Epidermal melanocyte (primary cell): ENCODE results near the gene STAT1.
"Not testable (repeated sequence)": the region's sequence is repeated elsewhere in the genome, so short reads cannot be mapped to it uniquely, and the experiment has no call there.

Source experiments
- DNase-seq: peaks from one replicate; pipeline ENCODE4 v3.0.0; 2011; ENCODE audit warnings: low spot score; ENCODE audit not compliant: insufficient read length

The STAT1 gene

DNA sequence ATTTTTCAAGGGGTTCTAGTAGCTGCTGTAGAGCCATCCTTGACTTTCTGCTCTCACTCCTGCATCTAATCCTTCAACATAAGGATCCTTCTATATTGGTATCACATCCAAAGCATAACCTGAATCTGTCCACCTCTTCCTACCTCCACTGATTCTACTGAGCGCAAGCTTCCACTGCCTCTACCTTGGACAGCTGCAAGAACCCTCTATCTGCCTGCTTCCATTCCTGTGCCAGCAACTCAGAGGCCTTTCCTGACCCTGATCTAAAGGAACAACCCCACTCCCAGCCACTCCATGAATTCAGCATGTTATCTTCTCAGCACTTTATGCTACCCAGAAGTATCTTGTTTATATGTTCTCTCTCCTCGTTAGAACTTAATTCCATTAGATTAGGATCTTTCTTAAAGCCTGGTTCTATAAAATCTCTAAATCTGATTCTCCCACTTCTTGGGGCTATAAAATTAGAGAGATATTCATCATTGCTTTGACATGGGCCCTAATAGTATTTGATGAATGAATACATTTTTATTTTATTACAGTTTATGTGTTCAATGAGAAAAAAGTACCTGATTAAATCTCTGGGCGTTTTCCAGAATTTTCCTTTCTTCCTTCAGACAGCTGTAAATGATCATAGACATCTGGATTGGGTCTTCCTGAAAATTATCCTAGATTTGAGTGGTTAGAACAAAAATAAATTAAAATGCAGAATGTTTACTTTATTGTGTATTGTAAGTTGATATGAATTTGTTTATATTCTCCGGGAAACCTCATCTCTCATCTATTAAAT, 6.8 kb downstream of the STAT1 start:
- no peak for DNase-seq

DNA sequence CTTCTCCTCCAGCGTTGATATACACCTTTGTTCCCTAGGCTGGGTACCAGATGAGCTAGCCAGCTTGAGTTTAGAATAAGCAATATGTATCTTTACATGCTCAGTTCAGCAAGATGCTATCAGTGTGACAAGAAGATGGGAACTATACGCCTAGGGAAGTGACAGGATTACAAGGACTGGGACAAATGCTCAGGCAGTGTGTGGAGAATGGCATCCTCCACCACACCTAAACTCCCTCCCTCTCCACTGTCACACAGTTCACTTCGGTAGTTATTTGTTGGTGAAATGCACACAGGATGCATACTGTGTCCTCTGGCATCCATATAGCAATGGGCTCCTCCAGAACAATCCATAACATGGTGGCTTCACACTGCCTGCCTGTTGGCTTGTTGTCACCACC, 7.7 kb downstream of the STAT1 start:
- DNase-seq: no peak

DNA sequence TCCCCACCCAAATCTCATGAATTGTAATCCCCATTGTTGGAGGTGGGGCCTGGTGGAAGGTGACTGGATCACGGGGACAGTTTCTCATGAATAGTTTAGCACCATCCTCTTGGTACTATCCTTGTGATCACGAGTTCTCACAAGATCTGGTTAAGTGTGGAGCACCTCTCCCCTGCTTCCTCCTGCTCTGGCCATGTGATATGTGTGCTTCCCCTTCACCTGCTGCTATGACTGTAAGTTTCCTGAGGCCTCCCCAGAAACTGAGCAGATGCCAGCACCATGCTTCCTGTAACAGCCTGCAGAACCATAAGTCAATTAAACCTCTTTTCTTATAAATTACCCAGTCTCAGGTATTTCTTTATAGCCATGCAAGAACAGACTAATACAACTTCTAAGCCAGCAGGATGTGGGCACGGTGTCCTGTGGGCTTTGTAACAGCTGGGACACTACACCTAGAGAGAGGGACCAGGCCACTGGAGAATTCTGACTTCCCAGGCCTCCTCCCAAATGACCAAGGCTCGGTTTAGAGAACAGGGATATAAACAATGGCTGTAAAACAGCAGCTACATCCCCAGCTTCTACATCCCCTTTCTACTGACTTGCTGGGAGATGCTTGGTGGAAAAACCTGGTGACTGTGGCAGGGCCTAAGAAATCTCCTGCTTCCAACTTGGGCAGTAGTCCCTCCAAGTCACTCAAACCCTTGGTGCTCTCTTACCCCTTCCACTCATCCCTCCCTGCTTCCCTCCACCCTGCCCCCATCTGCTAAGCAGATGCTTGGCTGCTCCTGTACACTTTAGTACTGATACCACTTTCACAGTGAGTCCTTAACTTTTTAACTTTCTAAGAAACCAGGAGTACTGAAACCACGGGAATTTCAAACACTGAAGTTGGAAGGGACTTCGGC, 10.3 kb downstream of the STAT1 start:
- DNase-seq: no peak

DNA sequence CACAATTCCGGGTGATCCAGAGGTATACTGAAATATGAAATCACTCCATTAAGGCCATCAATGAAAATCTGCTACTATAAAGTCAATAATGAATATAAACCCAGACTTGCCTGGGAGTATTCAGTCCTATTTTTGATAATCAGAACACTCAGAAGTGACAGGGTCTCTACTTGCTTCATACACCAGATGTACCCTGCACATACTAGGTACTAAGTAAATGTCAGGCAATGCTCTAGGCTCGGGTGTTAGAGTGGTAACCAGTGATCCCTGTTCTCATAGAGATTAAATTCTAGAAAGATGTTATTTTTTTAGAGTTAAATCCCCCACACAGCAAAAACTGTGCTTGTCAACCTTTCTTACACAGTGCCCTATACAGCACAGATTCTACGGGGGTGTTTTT, 12.3 kb downstream of the STAT1 start:
- no peak for DNase-seq

DNA sequence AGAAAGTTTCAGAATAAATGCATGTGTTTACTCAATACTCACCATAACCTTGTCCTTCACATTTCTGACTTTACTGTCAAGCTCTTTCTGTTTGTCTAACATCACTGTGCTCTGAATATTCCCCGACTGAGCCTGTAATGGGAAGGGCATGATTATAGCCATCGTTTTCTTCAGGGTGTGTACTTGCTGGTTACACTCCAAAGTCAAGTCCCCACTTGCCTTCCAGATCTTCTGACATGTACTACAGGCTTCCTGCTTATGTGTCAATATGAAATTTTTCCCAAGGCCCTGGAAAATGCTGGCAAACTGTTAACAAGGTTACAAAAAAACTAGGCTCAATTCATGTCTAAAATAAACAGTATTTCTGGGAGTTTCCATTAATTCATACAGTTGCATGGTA, 12.9 kb downstream of the STAT1 start:
- no peak for DNase-seq

DNA sequence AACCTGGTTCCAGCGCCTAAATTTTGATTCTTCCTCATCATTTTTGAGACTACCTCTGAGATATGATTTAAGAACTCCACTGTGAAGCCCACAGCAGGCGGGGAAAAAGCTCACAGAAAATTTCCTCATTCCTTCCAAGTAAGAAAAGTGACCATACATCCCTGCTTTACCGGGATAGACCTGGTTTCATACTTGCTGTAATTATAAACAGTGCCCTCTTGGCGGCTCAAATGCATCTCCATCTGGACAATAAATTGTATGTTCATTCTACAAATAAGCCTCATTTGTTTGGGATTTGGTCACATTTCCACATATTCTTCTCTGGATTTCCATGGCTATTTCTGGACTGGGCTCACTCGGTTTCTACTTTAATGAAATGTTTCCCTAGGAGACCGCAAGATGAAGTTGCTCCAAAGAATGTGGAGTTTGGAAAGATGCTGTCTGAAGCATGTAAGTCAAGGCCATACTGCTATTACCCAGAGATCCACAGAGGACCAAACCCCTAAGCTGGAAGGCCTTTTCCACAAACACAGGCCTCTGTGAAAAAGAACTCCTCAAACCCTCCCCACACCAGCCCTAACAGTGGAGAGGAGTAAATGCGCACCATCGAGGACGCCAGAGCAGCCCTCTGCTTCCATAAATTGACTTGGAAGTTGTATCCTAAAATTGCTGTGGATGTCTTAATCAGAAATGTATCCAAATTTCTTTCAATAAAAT, 13.9 kb downstream of the STAT1 start:
- no peak for DNase-seq

DNA sequence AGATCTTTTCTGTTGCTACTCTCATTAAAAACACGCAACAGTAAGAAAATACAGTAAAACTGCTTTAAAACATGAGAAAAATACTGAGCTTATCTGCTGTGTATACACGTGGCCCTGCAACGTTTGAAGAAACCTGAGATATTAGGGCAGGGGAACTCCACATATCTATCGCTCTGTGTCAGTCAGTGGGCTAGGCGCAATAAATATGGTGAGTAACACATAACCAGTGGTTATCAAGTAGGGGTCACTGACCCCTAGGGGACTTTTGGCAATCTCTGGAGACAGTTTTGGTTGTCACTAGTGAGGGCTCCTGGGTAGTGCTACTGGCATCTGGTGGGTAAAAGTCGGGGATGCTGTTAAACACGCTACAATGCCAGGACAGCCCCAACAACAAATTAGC, 14.9 kb downstream of the STAT1 start:
- no peak for DNase-seq

DNA sequence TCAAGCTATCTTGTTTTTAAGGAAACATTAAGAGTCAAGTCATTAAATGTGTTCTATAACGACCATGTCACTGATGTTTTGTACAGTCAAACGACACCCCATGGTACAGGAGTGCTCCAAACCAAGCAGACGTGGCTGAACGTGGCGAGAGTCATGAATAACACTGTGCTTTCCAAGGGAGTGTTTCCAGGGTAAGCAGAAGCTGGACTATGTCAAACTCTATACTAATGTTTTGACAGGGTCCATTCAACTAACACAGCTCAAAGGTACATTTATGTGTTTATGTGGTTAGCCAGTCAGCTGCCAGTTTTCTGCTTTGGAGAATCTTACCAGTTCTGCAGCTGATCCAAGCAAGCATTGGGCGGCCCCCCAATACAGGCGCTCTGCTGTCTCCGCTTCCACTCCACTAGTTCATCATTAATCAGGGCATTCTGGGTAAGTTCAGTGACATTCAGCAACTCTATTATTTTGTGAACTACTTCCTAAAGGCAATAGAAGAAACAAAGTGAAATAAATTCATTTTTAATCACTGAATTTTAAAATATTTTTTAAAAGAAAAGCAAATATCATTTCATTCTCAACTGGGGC, 16.4 kb downstream of the STAT1 start:
- DNase-seq: no peak

DNA sequence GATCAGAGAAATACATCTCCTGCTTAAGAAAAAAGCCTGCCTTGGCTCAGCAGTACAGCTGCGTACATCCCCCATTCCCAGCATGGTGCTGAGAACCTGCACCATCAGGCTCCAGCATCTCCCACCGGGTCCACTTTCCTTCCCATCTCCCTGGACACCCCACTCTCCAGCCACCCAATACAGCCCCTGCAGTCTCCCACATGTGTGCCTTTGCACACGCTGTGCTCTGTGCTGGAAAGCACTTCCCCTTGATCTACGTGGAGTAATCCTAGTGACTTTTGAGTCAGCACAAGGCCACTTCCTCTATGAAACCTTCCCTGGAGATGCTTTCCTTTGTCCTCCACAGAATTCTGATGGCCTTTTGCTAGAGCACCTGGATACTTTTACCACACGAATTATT, 17.0 kb downstream of the STAT1 start:
- DNase-seq: no peak

DNA sequence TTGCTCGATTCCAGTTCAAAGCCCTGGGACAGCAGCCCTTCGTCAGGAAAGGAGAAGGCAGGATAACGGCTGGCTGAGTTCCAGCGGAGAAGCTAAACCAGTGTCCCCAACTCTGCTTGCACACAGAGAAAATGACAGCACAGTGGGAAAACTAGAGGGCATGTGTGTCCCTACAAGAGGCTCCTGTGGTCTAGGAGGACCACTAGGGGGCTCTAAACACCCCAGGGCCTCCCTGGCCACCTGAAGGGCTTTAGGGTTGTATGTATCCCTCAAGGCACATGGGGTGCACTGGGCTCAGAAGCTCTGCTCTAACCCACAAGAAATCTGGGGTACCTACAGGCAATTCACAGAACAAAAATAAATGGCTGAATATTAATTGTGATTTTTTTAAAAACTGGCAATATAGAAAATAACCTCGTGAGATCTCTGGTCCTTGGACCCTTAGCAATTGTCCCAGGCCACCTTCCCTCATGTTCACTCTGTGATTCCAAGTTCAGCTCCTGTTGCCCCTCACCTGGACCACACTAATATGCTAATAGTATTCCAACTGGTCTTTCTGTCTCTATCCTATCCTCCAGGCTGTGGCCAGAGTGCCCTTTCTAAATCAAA, 17.5 kb downstream of the STAT1 start:
- no peak for DNase-seq

DNA sequence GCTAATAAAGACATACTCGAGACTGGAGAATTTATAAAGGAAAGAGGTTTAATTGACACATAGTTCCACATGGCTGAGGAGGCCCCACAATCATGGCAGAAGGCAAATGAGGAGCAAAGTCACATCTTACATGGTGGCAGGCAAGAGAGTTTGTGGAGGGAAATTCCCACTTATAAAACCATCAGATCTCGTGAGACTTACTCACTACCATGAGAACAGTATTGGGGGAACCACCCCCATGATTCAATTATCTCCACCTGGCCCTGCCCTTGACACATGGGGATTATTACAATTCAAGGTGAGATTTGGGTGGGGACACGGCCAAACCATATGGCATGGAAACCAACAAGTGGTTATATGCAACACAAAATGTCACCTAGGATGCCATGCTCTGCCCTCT, 18.7 kb downstream of the STAT1 start:
- DNase-seq: not testable (repeated sequence)

DNA sequence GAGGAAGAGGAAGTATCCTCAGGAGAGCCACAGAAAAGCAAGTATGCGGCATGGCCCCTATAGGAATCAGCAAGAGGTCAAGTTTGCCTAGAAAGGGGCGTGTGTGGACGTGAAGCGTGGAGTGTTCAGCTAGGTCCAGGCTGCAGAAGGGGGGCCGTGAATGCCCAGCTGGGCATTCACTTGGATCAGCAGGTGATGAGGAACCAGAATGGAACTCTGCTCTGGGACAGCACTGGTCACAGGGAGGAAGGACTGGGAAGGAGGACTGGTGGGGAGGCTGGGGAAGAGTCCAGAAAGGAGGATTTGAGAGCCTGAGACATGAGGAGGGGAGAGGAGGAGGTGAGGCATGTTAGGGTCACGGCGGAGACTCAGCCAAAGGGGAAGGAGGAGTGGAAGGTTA, 19.8 kb downstream of the STAT1 start:
- DNase-seq: no peak

DNA sequence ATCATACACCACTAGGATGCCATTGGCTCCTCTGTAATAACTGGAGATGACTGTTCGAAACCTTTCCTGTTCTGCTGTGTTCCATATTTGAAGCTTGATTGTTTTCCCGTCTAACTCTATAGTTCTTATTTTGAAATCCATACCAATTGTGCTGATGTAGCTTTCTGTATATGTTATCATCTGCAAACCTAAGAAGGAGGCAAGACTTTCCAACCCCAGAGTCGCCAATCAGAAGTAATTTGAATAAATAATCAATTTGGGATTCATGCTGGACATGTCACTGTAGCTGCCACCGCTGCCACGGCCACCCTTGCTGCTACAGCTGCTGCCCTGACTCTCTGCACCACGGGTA, 20.7 kb downstream of the STAT1 start:
- no peak for DNase-seq

DNA sequence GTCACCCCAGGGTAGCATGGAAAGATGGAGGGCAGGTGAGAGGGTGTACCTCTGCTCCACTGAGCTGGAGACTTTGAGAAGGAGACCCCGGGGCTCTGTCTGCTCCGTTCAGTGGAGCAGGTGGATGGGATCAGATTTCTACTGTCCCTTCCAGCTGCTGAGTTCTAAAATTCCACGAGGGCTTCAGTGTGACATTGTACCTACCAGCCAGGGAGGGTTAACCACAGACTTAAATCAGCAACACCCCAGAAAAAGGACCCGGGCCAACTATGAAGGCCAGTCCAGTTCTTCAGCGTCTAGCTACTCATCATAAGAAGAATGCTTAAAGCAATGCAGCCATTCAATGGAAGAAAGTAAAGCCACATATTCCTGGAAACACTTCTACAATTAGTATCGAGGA, 23.8 kb downstream of the STAT1 start:
- DNase-seq: no peak

DNA sequence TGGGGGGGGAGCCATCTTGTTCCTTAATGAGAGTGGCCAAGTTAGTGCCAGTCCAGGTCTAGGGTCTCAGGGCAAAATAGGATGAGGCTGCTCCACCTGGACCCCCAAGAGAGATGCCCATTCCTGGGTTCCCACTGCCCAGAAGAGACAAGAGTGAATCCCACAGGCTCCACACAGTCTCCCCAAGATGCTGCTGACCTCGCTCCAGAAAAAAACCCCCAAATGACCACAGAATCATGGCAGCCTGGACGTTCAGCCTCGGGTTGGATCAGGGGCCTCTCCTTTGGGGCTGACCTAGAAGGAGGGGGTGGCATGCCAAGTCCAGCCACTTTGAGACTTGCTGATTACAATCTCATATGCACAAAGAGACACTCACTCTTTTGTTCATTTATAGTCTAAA, 25.1 kb downstream of the STAT1 start:
- no peak for DNase-seq

DNA sequence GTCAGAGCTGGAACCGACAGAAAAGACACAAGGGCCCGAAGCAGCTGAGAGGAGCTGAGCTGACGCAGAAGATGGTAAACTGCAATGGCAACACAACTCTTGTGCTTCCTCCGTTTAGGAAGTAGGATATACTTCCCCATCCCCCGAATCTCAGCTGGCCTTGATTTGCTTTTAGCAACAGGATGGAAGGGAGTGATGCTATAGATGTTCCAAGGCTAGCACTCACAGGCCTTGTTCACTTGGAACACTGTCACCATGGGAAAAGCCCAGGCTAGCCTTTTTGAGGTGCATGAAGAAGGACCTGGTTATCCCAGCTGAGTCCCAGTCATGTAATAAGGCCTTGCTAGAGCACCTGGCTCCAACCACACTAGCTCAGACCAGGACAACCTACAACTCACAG, 26.0 kb downstream of the STAT1 start:
- no peak for DNase-seq

DNA sequence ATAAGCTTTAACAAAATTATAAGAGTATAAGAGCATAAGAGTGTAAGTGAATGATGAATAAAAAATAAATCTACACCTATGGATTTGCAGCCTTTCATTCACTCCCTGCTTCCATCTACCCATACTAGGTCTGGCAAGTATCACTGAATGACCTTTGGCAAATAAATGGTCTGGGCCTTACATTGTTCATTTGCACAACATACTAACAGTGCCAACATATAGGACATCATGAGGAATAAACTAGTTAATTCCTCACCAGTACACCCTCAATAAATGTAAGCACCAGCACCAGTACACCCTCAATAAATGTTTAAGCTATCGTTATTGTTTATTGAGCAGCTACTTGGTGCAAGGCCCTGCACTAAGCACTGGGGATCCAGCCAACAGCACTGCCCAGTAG, 26.9 kb downstream of the STAT1 start:
- DNase-seq: no peak

DNA sequence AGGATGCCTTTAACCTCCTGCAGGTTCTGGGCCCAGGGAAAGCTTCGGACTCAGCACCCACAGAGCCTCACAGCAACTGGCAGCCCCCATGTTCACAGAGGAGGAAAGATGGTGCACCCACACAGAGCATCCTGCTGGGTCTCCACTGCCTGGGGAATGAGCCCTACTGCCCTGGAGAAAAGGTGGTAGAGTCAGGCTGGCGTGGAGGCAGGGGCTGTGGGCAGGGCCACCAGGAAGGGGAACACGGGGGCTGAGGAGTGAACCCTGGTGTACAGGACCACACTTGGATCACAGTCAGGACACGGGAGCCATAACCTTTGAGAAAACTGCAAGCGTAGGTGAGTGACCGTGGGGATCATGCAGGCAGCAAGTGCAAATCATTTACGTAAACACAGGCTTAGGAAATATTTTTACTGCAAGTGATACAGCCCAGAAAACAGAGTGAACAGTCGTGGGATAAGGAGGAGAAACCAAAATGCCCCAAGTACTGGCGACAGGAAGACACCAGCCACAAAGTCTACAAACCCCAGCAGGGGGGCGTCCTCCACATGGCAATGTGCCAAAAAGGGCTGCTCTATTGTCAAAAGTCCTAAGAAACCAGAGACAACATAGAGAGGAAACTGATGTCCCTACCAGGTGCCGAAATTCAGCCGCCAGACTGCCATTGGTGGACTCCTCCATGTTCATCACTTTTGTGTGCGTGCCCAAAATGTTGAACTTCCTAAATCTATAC, 27.6 kb downstream of the STAT1 start:
- no peak for DNase-seq

DNA sequence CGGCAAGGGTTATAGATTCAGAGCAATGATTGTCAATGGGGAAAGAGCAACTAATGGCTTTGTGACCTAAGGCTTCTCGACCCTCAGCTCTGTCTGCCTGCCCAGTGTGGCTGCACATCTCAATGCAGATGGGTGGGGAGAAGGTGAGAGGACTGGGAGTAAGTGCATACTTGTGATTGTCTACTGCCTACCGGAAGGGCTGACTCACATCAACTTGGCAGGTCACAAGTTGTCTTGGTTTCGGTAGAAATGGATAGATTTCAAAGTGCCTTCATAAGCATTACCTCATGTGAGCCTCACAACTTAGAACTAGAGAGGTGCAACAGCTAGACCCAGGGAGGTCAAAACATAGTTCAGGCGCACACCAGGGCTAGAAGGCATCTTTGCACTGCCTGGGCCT, 29.4 kb downstream of the STAT1 start:
- no peak for DNase-seq

DNA sequence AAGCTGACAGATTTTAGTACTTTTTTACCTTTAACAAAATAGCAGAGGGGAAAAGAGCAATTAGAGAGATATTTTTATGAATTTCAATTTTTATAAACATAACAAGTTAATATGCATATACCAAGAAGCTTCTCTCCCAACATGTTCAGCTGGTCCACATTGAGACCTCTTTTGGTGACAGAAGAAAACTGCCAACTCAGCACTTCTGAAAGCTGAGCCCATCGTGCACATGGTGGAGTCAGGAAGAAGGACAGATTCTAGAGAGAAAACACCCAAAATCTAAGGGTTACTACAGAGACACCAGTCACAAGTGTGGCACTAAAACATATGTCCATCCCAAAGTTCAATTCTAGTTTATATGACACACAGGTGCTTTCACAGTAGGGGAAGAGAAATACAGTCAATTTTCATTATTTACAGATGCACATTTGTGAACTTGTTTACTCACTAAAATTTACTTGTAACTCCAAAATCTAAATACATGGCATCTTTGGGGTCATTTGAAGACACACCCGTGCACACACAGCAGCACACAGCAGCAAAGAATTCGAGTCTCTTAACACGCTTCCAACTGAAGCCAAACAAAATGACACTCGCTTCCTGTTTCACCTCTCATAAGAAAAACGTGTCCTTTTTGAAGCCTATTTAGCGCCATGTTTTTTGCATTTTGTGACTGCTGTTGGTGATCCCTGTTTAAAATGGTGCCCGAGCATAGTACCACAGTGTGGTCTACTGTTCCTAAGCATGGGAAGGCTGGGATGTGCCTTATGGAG, 31.5 kb downstream of the STAT1 start:
- DNase-seq: no peak
